HepG2 (cell line): ENCODE results near the gene RRAS. TPM values are rescaled to one million over a fixed set of nuclear protein-coding genes. Genes with fewer than 3 reads are reported as not detected.

Source experiments
- JUNB ChIP-seq: sonication (generic); formaldehyde crosslinking; IDR thresholded peaks from 2 replicates; pipeline ENCODE4 v1.8.0; 2022; ENCODE audit warnings: missing genetic modification reagents, mild to moderate bottlenecking, borderline replicate concordance
- NR3C1 ChIP-seq: sonication (generic); formaldehyde crosslinking; IDR thresholded peaks from 2 replicates; pipeline ENCODE4 v1.4.0; 2020; ENCODE audit warnings: missing genetic modification reagents
- PAX8 ChIP-seq: sonication (generic); formaldehyde crosslinking; IDR thresholded peaks from 2 replicates; pipeline ENCODE4 v1.8.0; 2022; ENCODE audit warnings: mild to moderate bottlenecking, missing genetic modification reagents, borderline replicate concordance
- POGZ ChIP-seq: sonication (generic); formaldehyde crosslinking; IDR thresholded peaks from 2 replicates; pipeline ENCODE4 v1.4.0; 2020; ENCODE audit warnings: mild to moderate bottlenecking, missing genetic modification reagents
- SP4 ChIP-seq: sonication (generic); formaldehyde crosslinking; IDR thresholded peaks from 2 replicates; pipeline ENCODE4 v1.8.1; 2023; ENCODE audit warnings: mild to moderate bottlenecking, missing genetic modification reagents
- TRIM24 ChIP-seq: sonication (generic); formaldehyde crosslinking; IDR thresholded peaks from 2 replicates; pipeline ENCODE4 v1.8.0; 2022; ENCODE audit warnings: mild to moderate bottlenecking, missing genetic modification reagents
- ZBTB1 ChIP-seq: sonication (generic); formaldehyde crosslinking; IDR thresholded peaks from 2 replicates; pipeline ENCODE4 v1.4.0; 2020; ENCODE audit warnings: missing genetic modification reagents, borderline replicate concordance
- ZBTB8A ChIP-seq: sonication (generic); formaldehyde crosslinking; IDR thresholded peaks from 2 replicates; pipeline ENCODE4 v1.4.0; 2020; ENCODE audit warnings: mild to moderate bottlenecking, low read depth, missing genetic modification reagents, borderline replicate concordance
- ZFP41 ChIP-seq: sonication (generic); formaldehyde crosslinking; IDR thresholded peaks from 2 replicates; pipeline ENCODE4 v1.4.0; 2020; ENCODE audit warnings: mild to moderate bottlenecking, missing genetic modification reagents, borderline replicate concordance
- ZNF232 ChIP-seq: sonication (generic); formaldehyde crosslinking; IDR thresholded peaks from 2 replicates; pipeline ENCODE4 v1.4.0; 2020; ENCODE audit warnings: missing genetic modification reagents, borderline replicate concordance
- ZNF280D ChIP-seq: sonication (generic); formaldehyde crosslinking; IDR thresholded peaks from 2 replicates; pipeline ENCODE4 v1.5.1; 2020; ENCODE audit warnings: mild to moderate bottlenecking, missing genetic modification reagents
- ZNF607 ChIP-seq: sonication (generic); formaldehyde crosslinking; IDR thresholded peaks from 2 replicates; pipeline ENCODE4 v1.5.1; 2020; ENCODE audit warnings: missing genetic modification reagents, mild to moderate bottlenecking, borderline replicate concordance
- ZNF747 ChIP-seq: sonication (generic); formaldehyde crosslinking; IDR thresholded peaks from 2 replicates; pipeline ENCODE4 v1.8.1; 2023; ENCODE audit warnings: missing genetic modification reagents, mild to moderate bottlenecking, borderline replicate concordance
- ZNF839 ChIP-seq: sonication (generic); formaldehyde crosslinking; IDR thresholded peaks from 2 replicates; pipeline ENCODE4 v1.4.0; 2020; ENCODE audit warnings: missing genetic modification reagents, mild to moderate bottlenecking, borderline replicate concordance
- ZNF883 ChIP-seq: sonication (generic); formaldehyde crosslinking; IDR thresholded peaks from 2 replicates; pipeline ENCODE4 v1.5.1; 2020; ENCODE audit warnings: mild to moderate bottlenecking, missing genetic modification reagents; ENCODE audit errors: not compliant biosample characterization
- polyA plus RNA-seq, 8 experiments: library from polyadenylated mRNA; depleted of rRNA in 3 of 8; stranded (reverse) in 7 of 8; unstranded in 1 of 8; fragments of >200 nt; fragmentation: Illumina TruSeq in 4 of 8; extraction: Trizol in 4 of 8; gene quantifications; 2 replicates each; pipeline versions ENCODE4 v1.2.1 to v1.2.3, GENCODE V29; 2011 to 2016; ENCODE audit warnings: low read depth in 4 of 8, missing spikeins in 1 of 8, mixed read lengths in 1 of 8; ENCODE audit not compliant: insufficient read depth in 1 of 8
- total RNA-seq, 5 experiments: library from RNA; depleted of rRNA; stranded (reverse); fragments of >200 nt; fragmentation: Illumina TruSeq; extraction: Trizol; gene quantifications; 2 replicates each; pipeline ENCODE4 v1.2.3, GENCODE V29; 2016; ENCODE audit warnings: low read depth in 1 of 5
- TF ChIP-seq, protein P1 (sequence below): sonication (generic); formaldehyde crosslinking; IDR thresholded peaks from 2 replicates; pipeline ENCODE4 v1.5.0; 2020; ENCODE audit warnings: mild to moderate bottlenecking, missing genetic modification reagents, borderline replicate concordance
- TF ChIP-seq, protein P2 (sequence below): sonication (generic); formaldehyde crosslinking; IDR thresholded peaks from 2 replicates; pipeline ENCODE4 v1.5.0; 2020; ENCODE audit warnings: mild to moderate bottlenecking, missing genetic modification reagents

The RRAS gene
- total and polyA plus RNA-seq, 2 of the 13 experiments (the other 11 are each of a cell fraction or from before 2014, with no cell fraction given), result 1.5 to 12.0 TPM

DNA sequence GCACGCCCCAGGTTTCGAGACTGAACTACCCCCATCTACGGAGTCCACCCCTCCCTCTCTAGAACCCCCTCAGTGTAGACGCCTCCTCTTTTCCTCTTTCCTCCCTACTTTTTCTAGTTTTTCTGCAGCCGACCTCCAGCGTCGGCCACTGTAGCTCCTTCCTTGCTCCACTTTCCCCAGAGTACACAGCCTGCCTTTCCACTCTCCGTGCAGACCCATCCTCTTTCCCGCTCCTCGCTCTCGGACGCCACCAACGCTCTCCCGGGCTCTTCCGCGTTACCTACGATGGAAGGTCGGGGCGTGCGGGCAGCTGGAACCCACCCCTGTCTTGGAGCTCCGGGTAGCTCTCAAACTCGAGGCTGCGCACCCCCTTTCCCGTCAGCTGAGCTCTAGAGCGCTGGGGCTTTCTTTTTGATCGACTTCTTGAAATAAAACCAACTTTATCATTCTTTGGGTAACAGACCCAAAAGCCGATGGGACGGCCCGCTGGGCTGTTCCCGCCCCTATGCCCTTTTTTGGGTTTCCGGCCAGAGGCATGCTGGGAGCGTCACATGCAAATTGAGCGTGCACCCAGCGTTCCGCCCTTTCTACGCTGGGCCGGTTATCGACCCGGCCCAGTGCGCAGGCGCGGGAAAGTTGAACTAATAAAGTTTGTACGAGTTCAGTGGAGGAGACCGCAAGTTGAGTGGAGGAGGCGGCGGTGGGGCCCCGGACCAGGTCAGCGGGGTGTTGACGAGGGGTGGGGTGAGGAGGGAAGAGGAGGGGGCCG lies 25.6 kb upstream of the RRAS start, which contains the start of the genes BCL2L12 and IRF3 (continued):
- TF ChIP-seq ZBTB8A (CRISPR knock-in tag) (peak; percentile 47; the same call in 1 of the 2 replicates), ZNF839 (CRISPR knock-in tag) (no peak), ZFP41 (CRISPR knock-in tag) (no peak), ZNF607 (no peak), JUNB (no peak), POGZ (CRISPR knock-in tag) (no peak; the same call in 1 of the 2 replicates), ZNF747 (CRISPR knock-in tag) (no peak), ZNF883 (CRISPR knock-in tag) (no peak), TRIM24 (CRISPR knock-in tag) (no peak), NR3C1 (CRISPR knock-in tag) (no peak), ZNF280D (CRISPR knock-in tag) (no peak), SP4 (peak; percentile 80), ZNF232 (peak; percentile 25; the same call in 1 of the 2 replicates), ZBTB1 (CRISPR knock-in tag) (no peak), PAX8 (CRISPR knock-in tag) (0 out of 2 replicates have a peak, but pooled peaks have one; percentile 72)
- TF ChIP-seq, protein P1, sequence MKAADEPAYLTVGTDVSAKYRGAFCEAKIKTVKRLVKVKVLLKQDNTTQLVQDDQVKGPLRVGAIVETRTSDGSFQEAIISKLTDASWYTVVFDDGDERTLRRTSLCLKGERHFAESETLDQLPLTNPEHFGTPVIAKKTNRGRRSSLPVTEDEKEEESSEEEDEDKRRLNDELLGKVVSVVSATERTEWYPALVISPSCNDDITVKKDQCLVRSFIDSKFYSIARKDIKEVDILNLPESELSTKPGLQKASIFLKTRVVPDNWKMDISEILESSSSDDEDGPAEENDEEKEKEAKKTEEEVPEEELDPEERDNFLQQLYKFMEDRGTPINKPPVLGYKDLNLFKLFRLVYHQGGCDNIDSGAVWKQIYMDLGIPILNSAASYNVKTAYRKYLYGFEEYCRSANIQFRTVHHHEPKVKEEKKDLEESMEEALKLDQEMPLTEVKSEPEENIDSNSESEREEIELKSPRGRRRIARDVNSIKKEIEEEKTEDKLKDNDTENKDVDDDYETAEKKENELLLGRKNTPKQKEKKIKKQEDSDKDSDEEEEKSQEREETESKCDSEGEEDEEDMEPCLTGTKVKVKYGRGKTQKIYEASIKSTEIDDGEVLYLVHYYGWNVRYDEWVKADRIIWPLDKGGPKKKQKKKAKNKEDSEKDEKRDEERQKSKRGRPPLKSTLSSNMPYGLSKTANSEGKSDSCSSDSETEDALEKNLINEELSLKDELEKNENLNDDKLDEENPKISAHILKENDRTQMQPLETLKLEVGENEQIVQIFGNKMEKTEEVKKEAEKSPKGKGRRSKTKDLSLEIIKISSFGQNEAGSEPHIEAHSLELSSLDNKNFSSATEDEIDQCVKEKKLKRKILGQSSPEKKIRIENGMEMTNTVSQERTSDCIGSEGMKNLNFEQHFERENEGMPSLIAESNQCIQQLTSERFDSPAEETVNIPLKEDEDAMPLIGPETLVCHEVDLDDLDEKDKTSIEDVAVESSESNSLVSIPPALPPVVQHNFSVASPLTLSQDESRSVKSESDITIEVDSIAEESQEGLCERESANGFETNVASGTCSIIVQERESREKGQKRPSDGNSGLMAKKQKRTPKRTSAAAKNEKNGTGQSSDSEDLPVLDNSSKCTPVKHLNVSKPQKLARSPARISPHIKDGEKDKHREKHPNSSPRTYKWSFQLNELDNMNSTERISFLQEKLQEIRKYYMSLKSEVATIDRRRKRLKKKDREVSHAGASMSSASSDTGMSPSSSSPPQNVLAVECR, result peak; percentile 84
- TF ChIP-seq, protein P2, sequence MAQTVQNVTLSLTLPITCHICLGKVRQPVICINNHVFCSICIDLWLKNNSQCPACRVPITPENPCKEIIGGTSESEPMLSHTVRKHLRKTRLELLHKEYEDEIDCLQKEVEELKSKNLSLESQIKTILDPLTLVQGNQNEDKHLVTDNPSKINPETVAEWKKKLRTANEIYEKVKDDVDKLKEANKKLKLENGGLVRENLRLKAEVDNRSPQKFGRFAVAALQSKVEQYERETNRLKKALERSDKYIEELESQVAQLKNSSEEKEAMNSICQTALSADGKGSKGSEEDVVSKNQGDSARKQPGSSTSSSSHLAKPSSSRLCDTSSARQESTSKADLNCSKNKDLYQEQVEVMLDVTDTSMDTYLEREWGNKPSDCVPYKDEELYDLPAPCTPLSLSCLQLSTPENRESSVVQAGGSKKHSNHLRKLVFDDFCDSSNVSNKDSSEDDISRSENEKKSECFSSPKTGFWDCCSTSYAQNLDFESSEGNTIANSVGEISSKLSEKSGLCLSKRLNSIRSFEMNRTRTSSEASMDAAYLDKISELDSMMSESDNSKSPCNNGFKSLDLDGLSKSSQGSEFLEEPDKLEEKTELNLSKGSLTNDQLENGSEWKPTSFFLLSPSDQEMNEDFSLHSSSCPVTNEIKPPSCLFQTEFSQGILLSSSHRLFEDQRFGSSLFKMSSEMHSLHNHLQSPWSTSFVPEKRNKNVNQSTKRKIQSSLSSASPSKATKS (CRISPR knock-in tag), result no peak
